ENCODE data around the gene CNN2. TPM values are rescaled to one million over a fixed set of nuclear protein-coding genes. Genes with fewer than 3 reads are reported as not detected.

CNN2 gene
- polyA plus RNA-seq, 4 donors = 161 to 205 (median 176) TPM

- no peak for DNase-seq (ENCODE audit: low read depth in 4 of 4, low spot score in 3 of 4)
These were observed 31.2 kb upstream of the CNN2 start for GRCh38 chr19:995051-995827.

- no peak for DNase-seq (ENCODE audit: low read depth in 4 of 4, low spot score in 3 of 4)
These were observed 30.2 kb upstream of the CNN2 start for GRCh38 chr19:996051-996838.

GRCh38 chr19:998064-998463 is 28.3 kb upstream of the CNN2 start:
- DNase-seq (ENCODE audit: low read depth in 4 of 4, low spot score in 3 of 4) = no peak

- DNase-seq (ENCODE audit: low read depth in 4 of 4, low spot score in 3 of 4) = no peak
These were observed 27.1 kb upstream of the CNN2 start for GRCh38 chr19:999379-999719.

GRCh38 chr19:1000095-1000494 is 26.3 kb upstream of the CNN2 start, which contains the start of gene GRIN3B:
Gene GRIN3B, plus strand, starts transcription at chr19:1000419. Its CDS starts 19 bp downstream, at chr19:1000438.
- no peak for DNase-seq (ENCODE audit: low read depth in 4 of 4, low spot score in 3 of 4)

- DNase-seq (ENCODE audit: low read depth in 4 of 4, low spot score in 3 of 4) = no peak
These were observed 25.5 kb upstream of the CNN2 start for GRCh38 chr19:1000591-1001537.

- no peak for DNase-seq (ENCODE audit: low read depth in 4 of 4, low spot score in 3 of 4)
These were observed 24.8 kb upstream of the CNN2 start for GRCh38 chr19:1001538-1002166.

- DNase-seq (ENCODE audit: low read depth in 4 of 4, low spot score in 3 of 4) = no peak
These were observed 23.8 kb upstream of the CNN2 start for GRCh38 chr19:1002600-1002999.

GRCh38 chr19:1003283-1003682 is 23.1 kb upstream of the CNN2 start:
- no peak for DNase-seq (ENCODE audit: low read depth in 4 of 4, low spot score in 3 of 4)

- no peak for DNase-seq (ENCODE audit: low read depth in 4 of 4, low spot score in 3 of 4)
These were observed 22.1 kb upstream of the CNN2 start for GRCh38 chr19:1004204-1004802.

- DNase-seq (ENCODE audit: low read depth in 4 of 4, low spot score in 3 of 4) = no peak
These were observed 21.4 kb upstream of the CNN2 start for GRCh38 chr19:1004803-1005664.

- no peak for DNase-seq (ENCODE audit: low read depth in 4 of 4, low spot score in 3 of 4)
These were observed 19.6 kb upstream of the CNN2 start for GRCh38 chr19:1006711-1007398.

GRCh38 chr19:1007399-1008251 is 18.8 kb upstream of the CNN2 start:
- DNase-seq (ENCODE audit: low read depth in 4 of 4, low spot score in 3 of 4) = no peak

GRCh38 chr19:1008268-1009040 is 18.0 kb upstream of the CNN2 start:
- no peak for DNase-seq (ENCODE audit: low read depth in 4 of 4, low spot score in 3 of 4)

GRCh38 chr19:1009041-1009980 is 17.1 kb upstream of the CNN2 start:
- no peak for DNase-seq (ENCODE audit: low read depth in 4 of 4, low spot score in 3 of 4)
